SK-N-SH treated with all-trans-retinoic acid at 6 μM for 48 hours (cell line): ENCODE data around the gene FAM185A.

Experiments
- ARNTL ChIP-seq: fragments of 450-650 bp; formaldehyde crosslinking; IDR thresholded peaks from 2 replicates; pipeline ENCODE4 v1.5.0; 2020; ENCODE audit warnings: low read depth, mild to moderate bottlenecking, moderate library complexity, borderline replicate concordance
- BACH2 ChIP-seq: fragments of 250-450 bp; sonication (Bioruptor Pico); IDR thresholded peaks from 2 replicates; pipeline ENCODE4 v1.9.0; 2021; ENCODE audit warnings: mild to moderate bottlenecking, borderline replicate concordance
- CSRNP3 ChIP-seq: fragments of 250-450 bp; sonication (Bioruptor Pico); IDR thresholded peaks from 2 replicates; pipeline ENCODE4 v1.5.1; 2021; ENCODE audit warnings: mild to moderate bottlenecking, moderate library complexity
- GLIS3 ChIP-seq: fragments of 250-450 bp; sonication (Bioruptor Pico); IDR thresholded peaks from 2 replicates; pipeline ENCODE4 v1.5.0; 2020; ENCODE audit warnings: mild to moderate bottlenecking, moderate library complexity
- ISL1 ChIP-seq: fragments of 250-450 bp; sonication (Bioruptor Pico); IDR thresholded peaks from 2 replicates; pipeline ENCODE4 v2.1.2; 2022; ENCODE audit warnings: mild to moderate bottlenecking, moderate library complexity
- PATZ1 ChIP-seq: fragments of 250-450 bp; sonication (Bioruptor Pico); IDR thresholded peaks from 2 replicates; pipeline ENCODE4 v1.8.0; 2020; ENCODE audit warnings: mild to moderate bottlenecking, moderate library complexity, borderline replicate concordance
- PPARA ChIP-seq: fragments of 250-450 bp; sonication (Bioruptor Pico); IDR thresholded peaks from 2 replicates; pipeline ENCODE4 v1.5.0; 2020; ENCODE audit warnings: mild to moderate bottlenecking, borderline replicate concordance
- SNAI2 ChIP-seq: fragments of 250-450 bp; sonication (Bioruptor Pico); IDR thresholded peaks from 2 replicates; pipeline ENCODE4 v1.5.0; 2020; ENCODE audit warnings: mild to moderate bottlenecking, moderate library complexity
- TSHZ2 ChIP-seq: fragments of 250-450 bp; sonication (Bioruptor Pico); IDR thresholded peaks from 2 replicates; pipeline ENCODE4 v1.5.0; 2020; ENCODE audit warnings: mild to moderate bottlenecking, moderate library complexity
- ZFP3 ChIP-seq: fragments of 250-450 bp; sonication (Bioruptor Pico); IDR thresholded peaks from 2 replicates; pipeline ENCODE4 v1.5.0; 2020; ENCODE audit warnings: mild to moderate bottlenecking, moderate library complexity
- ZFP30 ChIP-seq: fragments of 450-650 bp; formaldehyde crosslinking; IDR thresholded peaks from 2 replicates; pipeline ENCODE4 v1.5.0; 2022; ENCODE audit warnings: mild to moderate bottlenecking, moderate library complexity
- ZNF565 ChIP-seq: fragments of 450-650 bp; formaldehyde crosslinking; conservative IDR thresholded peaks from 2 replicates; pipeline ENCODE4 v1.5.0; 2020; ENCODE audit warnings: low read depth, mild to moderate bottlenecking, moderate library complexity
- ZNF70 ChIP-seq: fragments of 450-650 bp; formaldehyde crosslinking; IDR thresholded peaks from 2 replicates; pipeline ENCODE4 v1.5.0; 2020; ENCODE audit warnings: mild to moderate bottlenecking, moderate library complexity

- TF ChIP-seq ZFP30 (CRISPR knock-in tag) (no peak), PATZ1 (no peak), ZNF70 (no peak), ARNTL (CRISPR knock-in tag) (no peak), PPARA (CRISPR knock-in tag) (no peak), TSHZ2 (CRISPR knock-in tag) (no peak), ZNF565 (CRISPR knock-in tag) (no peak), GLIS3 (no peak), ISL1 (CRISPR knock-in tag) (no peak), ZFP3 (no peak), BACH2 (CRISPR knock-in tag) (no peak), SNAI2 (CRISPR knock-in tag) (no peak), CSRNP3 (CRISPR knock-in tag) (no peak)
These were observed 95.1 kb downstream of the FAM185A start for GRCh38 chr7:102843850-102844249.
